Kidney (tissue), 2 donors: ENCODE results near the gene HERC4. TPM values are rescaled to one million over a fixed set of nuclear protein-coding genes. Genes with fewer than 3 reads are reported as not detected.

ENCODE experiments used
- polyA plus RNA-seq: library from polyadenylated mRNA; stranded (reverse); fragments of 350-450 nt; fragmentation: Illumina TruSeq; extraction: RNeasy Lipid Tissue Mini Kit (QIAGEN cat#74804); gene quantifications from one replicate; pipeline ENCODE4 v1.2.3, GENCODE V29; 2014; ENCODE audit warnings: low read depth, low replicate concordance; ENCODE audit not compliant: insufficient read depth
- total RNA-seq: library from RNA; stranded (reverse); fragmentation: NEBNext Ultra II Directional; extraction: Animal tissue kit (Norgen Biotek cat#: 25700); gene quantifications from one replicate; pipeline ENCODE4 v1.2.1, GENCODE V29; 2021
- donor health status: DM: yes; HTN: yes; CAD: no.

HERC4 gene
- total and polyA plus RNA-seq, 2 donors from 2014 or later, result 13.3 to 47.1 TPM

Other genes starting within 250 kb of the HERC4 start
- gene DNAJC12, start 237.1 kb downstream of the HERC4 start, total RNA-seq, result 2.5 TPM
- gene DNAJC12, start 237.1 kb downstream of the HERC4 start, polyA plus RNA-seq, result 33.9 TPM
- gene SIRT1, start 190.6 kb downstream of the HERC4 start, total RNA-seq, result 24.8 TPM
- gene SIRT1, start 190.6 kb downstream of the HERC4 start, polyA plus RNA-seq, result 5.0 TPM
- gene MYPN, start 34.2 kb upstream of the HERC4 start, total RNA-seq, result 0.06 TPM
- not detected for gene MYPN, start 34.2 kb upstream of the HERC4 start, polyA plus RNA-seq
- 0.16 TPM for gene ATOH7, start 156.8 kb upstream of the HERC4 start, total RNA-seq
- gene ATOH7, start 156.8 kb upstream of the HERC4 start, polyA plus RNA-seq, result 0.45 TPM